HG02642 (cell line): ENCODE measurements around the gene SMPD2.

Experiments
- ATAC-seq: cut with Tn5 transposase; IDR thresholded peaks from one replicate; pipeline ENCODE4 v1.9.1; 2021; ENCODE audit warnings: mild to moderate bottlenecking; ENCODE audit not compliant: unreplicated experiment, poor library complexity

The SMPD2 gene

DNA sequence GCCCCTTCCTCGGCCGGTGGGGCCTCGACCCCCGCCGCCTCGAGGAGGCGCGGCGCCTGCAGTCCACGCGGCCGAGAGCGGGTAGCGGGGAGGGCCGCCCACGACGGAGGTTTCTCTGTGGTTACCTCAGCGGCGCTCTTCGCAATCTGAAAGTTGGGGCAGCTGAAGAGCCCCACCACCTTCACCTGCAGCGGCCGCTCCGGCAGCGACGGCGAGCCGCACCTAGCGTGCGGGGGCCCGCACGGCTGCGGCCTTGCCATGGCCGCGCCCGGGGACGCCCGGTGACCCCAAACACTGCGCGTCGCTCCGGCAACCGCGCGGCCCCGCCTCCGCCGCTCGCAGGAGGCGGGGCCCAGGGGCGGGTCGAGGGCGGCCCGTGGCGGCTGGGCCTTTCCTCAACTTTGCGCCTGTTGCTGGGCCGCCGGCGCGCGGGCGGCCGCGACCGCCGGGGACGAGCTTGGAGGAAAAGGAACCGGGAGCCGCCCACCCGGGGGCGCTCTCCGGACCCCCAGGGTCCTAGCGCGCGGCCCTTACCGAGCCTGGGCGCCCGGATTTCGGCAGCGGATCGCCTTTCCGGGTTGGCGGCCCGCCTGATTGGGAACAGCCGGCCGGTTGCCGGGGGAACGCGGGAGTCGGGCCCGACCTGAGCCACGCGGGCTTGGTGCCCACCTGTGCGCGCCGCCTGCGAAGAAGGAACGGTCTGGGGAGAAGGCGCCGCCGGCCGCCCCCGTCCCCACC, at the start of gene SMPD2, which contains the start of gene PPIL6:
Gene SMPD2 (plus strand): TSS at position 394 of the 738 bp plus-strand sequence. CDS start 398 bp downstream, outside the sequence.
Gene PPIL6 (minus strand): TSS at position 298 of the 738 bp plus-strand sequence. CDS start 38 bp downstream, at position 260.
- peak; percentile 93 for ATAC-seq

DNA sequence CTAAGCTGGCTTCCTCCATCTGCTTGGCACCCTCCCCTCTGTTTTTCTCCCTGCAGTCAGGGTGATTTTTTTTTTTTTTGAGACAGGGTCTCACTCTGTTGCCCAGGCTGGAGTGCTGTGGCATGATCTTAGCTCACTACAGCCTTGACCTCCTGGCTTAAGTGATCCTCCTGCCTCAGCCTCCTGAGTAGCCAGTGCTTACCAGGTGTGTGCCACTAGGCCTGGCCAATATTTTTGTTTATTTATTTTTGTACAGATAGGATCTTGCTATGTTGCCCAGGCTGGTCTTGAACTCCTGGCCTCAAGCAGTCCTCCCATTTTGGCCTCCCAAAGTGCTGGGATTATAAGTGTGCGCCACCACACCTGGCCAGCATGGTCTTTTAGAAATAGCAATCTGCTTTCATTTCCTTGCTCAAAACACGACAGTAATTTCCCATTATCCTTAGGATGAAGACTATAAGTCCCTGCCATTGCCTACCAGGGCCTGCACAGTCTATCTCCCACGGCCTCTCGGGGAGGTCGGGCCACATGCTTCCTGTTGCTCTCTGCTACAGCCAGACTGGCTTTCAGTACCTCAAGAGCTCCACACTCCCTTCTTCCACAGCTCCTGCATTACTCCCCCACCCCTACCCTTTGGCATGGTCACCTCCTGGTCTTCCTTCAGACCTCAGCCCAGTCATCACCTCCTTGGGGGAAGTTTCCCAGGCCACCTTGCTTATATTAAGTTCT, 47.2 kb upstream of the SMPD2 start:
- no peak for ATAC-seq

DNA sequence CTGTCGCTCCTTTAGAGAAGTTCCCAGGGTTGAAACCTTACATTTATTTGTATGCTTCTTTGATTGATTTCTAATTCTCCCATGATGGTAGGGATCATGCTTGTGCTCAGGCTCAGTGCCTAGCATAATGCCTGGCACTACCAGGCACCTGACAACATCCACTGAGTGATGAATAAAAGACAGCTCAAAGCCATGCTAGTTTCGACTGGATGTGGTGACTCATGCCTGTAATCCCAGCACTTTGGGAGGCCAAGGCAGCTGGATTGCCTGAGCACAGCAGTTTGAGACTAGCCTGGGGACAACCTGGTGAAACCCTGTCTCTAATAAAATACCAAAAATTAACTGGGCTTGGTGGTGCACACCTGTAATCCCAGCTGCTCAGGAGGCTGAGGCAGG, 46.6 kb upstream of the SMPD2 start:
- ATAC-seq = no peak

DNA sequence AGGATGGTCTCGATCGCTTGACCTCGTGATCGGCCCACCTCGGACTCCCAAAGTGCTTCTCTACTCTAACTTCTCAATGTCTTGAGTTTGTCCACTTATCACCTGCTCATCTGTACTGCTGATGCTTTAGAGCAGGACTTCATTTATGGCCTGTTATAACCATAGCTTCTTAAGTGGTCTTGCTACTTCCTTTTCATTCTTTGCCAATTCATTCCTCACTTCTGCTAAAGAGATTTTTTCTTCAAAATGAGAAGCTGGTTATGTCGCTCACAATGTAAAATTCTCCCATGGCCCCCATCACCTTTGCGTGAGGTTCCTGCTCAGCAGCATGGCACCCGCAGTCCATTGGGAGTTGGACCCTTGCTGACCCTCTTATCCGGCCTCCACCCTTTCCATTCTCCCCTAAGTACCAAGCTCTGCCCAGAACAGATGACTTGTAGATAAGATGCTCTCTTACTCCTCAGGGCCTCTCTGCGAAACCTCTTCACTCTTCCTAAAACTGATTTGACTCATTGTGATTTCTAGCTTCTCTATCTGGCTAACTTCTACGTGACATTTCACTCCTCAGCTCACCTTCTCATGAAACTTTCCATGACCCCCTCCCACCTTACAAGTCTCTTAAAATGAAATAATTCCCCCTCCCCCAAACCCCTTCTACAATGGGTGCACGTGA, 44.3 kb upstream of the SMPD2 start:
- no peak for ATAC-seq

GRCh38 chr6:109397020-109397419, 43.5 kb upstream of the SMPD2 start:
- ATAC-seq = no peak

DNA sequence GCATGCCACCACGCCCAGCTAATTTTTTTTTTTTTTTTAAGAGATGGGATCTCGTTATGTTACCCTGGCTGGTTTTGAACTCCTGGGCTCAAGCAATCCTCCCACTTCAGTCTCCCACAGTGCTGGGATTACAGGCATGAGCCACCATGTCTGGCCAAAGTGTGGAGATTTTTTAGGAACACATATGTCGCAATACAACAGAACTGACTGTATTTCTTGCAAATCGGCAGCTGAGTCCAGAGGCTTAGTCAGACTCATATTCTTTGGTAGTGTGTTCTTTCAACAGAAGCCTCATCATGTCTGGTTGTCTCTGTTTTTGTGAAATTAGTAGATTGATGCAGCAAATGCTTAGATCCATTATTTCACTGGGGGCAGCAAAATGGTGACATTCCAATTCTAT, 34.3 kb upstream of the SMPD2 start:
- ATAC-seq = no peak

- no peak for ATAC-seq
These were observed 29.5 kb upstream of the SMPD2 start for GRCh38 chr6:109411034-109411433.

- ATAC-seq = no peak
These were observed 22.9 kb upstream of the SMPD2 start for GRCh38 chr6:109417646-109418045.

GRCh38 chr6:109420751-109421150, 19.8 kb upstream of the SMPD2 start:
- no peak for ATAC-seq

GRCh38 chr6:109421184-109421583, 19.3 kb upstream of the SMPD2 start:
- ATAC-seq = no peak

DNA sequence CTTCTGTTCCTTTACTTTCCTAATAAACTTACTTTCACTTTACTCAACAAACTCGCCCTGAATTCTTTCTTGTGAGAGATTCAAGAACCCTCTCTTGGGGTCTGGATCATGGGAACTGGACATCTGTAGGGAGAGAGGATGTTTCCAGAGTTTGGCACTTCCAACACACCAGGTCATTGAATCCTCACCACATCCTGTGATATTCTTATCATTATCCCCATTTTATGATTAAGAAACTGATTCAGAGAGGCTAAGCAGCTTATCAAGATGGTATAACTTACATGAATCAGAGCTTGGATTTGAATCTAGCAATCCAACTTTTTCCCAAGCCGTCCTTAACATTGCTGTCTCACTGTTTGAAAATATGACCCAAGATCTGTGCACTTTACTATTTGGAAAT, 15.6 kb upstream of the SMPD2 start:
- no peak for ATAC-seq

- no peak for ATAC-seq
These were observed 11.5 kb upstream of the SMPD2 start for GRCh38 chr6:109428889-109429477.

DNA sequence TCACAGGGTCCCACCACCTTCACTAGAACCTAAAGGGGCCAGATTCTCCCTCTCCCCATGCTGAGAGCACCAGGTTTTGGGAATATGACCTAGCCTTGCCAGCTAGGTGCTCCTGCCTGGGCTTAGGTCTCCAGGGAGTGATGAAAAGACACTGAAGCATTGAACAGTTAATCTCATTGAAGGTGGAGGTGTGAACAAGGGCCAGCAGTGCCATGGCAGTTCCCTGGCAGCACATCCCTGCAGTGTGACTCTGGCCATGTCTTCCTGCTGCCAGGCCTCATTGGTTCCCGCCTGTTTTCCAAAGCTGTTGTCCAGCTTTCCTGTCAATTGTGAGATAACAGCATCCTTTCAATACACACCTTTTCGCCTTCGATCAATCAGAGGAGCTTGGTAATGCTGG, 11.0 kb upstream of the SMPD2 start:
- no peak for ATAC-seq

DNA sequence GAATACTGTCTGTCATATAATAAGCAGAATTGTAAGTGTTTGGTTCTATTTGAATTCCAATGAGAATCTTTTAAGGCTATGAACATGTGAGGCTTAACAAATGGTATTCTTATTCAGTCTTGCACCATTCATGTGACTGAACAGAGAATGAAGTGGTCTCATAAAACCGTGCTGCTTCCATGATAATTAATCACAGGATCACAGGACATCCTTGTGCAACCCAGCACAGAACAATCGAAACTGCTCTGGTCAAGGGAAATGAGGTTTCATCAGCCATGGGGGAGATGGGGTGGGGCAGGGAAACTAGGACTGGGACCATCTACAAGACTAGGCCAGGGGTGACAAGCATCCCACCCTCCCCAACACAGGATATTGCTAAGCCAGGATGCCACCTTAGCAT, 6.1 kb upstream of the SMPD2 start:
- ATAC-seq = no peak

DNA sequence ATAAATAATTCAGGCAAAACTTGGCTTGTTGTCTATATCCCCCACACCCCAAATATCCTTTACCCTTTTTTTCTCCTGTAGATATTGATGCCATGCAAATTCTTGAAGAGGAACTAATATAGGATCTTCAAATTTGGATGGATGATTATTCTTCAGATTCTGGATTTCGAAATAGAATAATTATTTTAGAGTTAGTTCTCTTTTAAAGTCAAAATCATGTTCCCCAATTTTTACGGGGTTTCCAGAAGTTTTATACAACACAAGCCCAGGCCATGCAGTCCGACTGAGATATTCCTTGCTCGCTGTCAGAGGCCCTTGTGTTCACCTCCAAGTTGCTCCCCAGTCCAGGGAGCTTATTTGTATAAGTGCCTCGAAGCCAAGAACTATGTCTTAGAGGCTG, 4.5 kb upstream of the SMPD2 start:
- ATAC-seq = no peak

GRCh38 chr6:109441069-109441816, 719 bp downstream of the SMPD2 start:
- peak; percentile 3 for ATAC-seq

- ATAC-seq = no peak
These were observed 1.9 kb downstream of the SMPD2 start for GRCh38 chr6:109442393-109442924.

DNA sequence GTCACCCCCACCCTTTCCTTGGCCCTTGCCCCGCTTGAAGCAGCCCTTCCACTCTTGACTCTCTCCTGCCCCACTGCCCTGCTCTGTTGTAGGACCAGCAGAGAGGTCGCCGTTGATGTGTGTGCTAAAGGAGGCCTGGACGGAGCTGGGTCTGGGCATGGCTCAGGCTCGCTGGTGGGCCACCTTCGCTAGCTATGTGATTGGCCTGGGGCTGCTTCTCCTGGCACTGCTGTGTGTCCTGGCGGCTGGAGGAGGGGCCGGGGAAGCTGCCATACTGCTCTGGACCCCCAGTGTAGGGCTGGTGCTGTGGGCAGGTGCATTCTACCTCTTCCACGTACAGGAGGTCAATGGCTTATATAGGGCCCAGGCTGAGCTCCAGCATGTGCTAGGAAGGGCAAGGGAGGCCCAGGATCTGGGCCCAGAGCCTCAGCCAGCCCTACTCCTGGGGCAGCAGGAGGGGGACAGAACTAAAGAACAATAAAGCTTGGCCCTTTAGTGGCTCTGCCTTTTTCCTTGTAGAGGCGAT, 3.0 kb downstream of the SMPD2 start:
- ATAC-seq = no peak

GRCh38 chr6:109445382-109445781, 4.9 kb downstream of the SMPD2 start:
- no peak for ATAC-seq

- ATAC-seq = no peak
These were observed 5.5 kb downstream of the SMPD2 start for GRCh38 chr6:109446072-109446471.
